GM12878 (cell line): ENCODE data around the gene TRAP1. TPM values are rescaled to one million over a fixed set of nuclear protein-coding genes. Genes with fewer than 3 reads are reported as not detected.

Experiments used
- ATAC-seq: fragments of 200-7000 bp; cut with Tn5 transposase; 3 replicates; pipeline ENCODE4 v1.9.1; 2020; ENCODE audit warnings: mild to moderate bottlenecking, moderate library complexity
- BruUV-seq: library from RNA; stranded (reverse); fragments of 400-500 nt; replicated peaks from 2 replicates; lab custom pipeline; 2021; lab: Mats Ljungman, UMichigan
- CTCF ChIA-PET: fragments of 300-600 bp; sonication (Branson Sonifier 250); formaldehyde crosslinking; extraction: SDS; loops from one replicate; lab custom pipeline; 2021; ENCODE audit warnings: inconsistent platforms; lab: Yijun Ruan, JAX
- POLR2A ChIA-PET: fragments of 350-600 bp; formaldehyde crosslinking; extraction: SDS; loops from one replicate; lab custom pipeline; 2021; ENCODE audit warnings: inconsistent platforms; lab: Charles Lee
- RAD21 ChIA-PET: fragments of 300-600 bp; sonication (Branson Sonifier 250); formaldehyde crosslinking; loops from one replicate; lab custom pipeline; 2023; ENCODE audit warnings: antibody characterized with exemption; ENCODE audit not compliant: unreplicated experiment; lab: Charles Lee
- SMC1A ChIA-PET: fragments of 300-600 bp; sonication (Branson Sonifier 250); formaldehyde crosslinking; loops from one replicate; lab custom pipeline; 2023; ENCODE audit not compliant: unreplicated experiment, uncharacterized antibody; lab: Charles Lee
- DNase-seq: peaks from one replicate; pipeline ENCODE4 v3.0.0-alpha.2; 2011; ENCODE audit warnings: low read depth, low spot score
- FAIRE-seq: peaks from 3 replicates; lab custom pipeline; 2011; peaks lifted over from hg19 to GRCh38; lab: Jason Lieb, UNC
- H2AFZ ChIP-seq: 2 replicates; pipeline ENCODE4 v1.6.0; 2011; ENCODE audit warnings: low read depth, low read length, control low read depth; ENCODE audit not compliant: control insufficient read depth
- H3K27ac ChIP-seq: 2 replicates; pipeline ENCODE4 v1.5.1; 2011; ENCODE audit warnings: control low read depth; ENCODE audit not compliant: control insufficient read depth, insufficient read depth
- H3K27me3 ChIP-seq, 2 experiments: replicated peaks in 1 of 2; 2 replicates each; pipeline versions ENCODE4 v1.6.0 to v1.6.1; 2011; ENCODE audit warnings: low read length in 1 of 2; ENCODE audit not compliant: control insufficient read depth in 2 of 2, insufficient read depth in 2 of 2
- H3K36me3 ChIP-seq, 2 experiments: 2 replicates each; pipeline ENCODE4 v1.5.1; 2011; ENCODE audit warnings: low read length in 1 of 2; ENCODE audit not compliant: control insufficient read depth in 2 of 2, insufficient read depth in 2 of 2
- H3K4me1 ChIP-seq: 2 replicates; pipeline ENCODE4 v1.6.1; 2011; ENCODE audit warnings: mild to moderate bottlenecking, low read length, moderate library complexity, mixed read lengths; ENCODE audit not compliant: control insufficient read depth, insufficient read depth
- H3K4me2 ChIP-seq: 2 replicates; pipeline ENCODE4 v1.6.0; 2011; ENCODE audit warnings: control low read depth; ENCODE audit not compliant: control insufficient read depth, insufficient read depth
- H3K4me3 ChIP-seq: fragments of 200-600 bp; sonication (generic); 2 replicates; pipeline ENCODE4 v1.5.1; 2016
- H3K79me2 ChIP-seq: 2 replicates; pipeline ENCODE4 v1.6.0; 2011; ENCODE audit warnings: low read length; ENCODE audit not compliant: control insufficient read depth, insufficient read depth
- H3K9ac ChIP-seq: 2 replicates; pipeline ENCODE4 v1.8.0; 2011; ENCODE audit warnings: low read length, control low read depth, mixed read lengths; ENCODE audit not compliant: control insufficient read depth, insufficient read depth
- H3K9me3 ChIP-seq: replicated peaks from 3 replicates; pipeline ENCODE4 v1.5.1; 2011; ENCODE audit warnings: mild to moderate bottlenecking, low read length; ENCODE audit not compliant: control insufficient read depth, insufficient read depth
- H4K20me1 ChIP-seq: 2 replicates; pipeline ENCODE4 v1.6.0; 2011; ENCODE audit not compliant: control insufficient read depth, insufficient read depth
- ASH2L ChIP-seq: fragments of 300-600, 200-600 bp; sonication (generic); IDR thresholded peaks from 2 replicates; pipeline ENCODE4 v1.6.1; 2017; ENCODE audit warnings: low read depth, mild to moderate bottlenecking, borderline replicate concordance
- BMI1 ChIP-seq: fragments of 450-650 bp; IDR thresholded peaks from 2 replicates; pipeline ENCODE4 v1.6.1; 2016; ENCODE audit warnings: mild to moderate bottlenecking, moderate library complexity, borderline replicate concordance
- CBFB ChIP-seq: IDR thresholded peaks from 2 replicates; pipeline ENCODE4 v1.6.1; 2016; ENCODE audit warnings: antibody characterized with exemption, low read depth
- CBX3 ChIP-seq: fragments of 200-600 bp; sonication (generic); IDR thresholded peaks from 2 replicates; pipeline ENCODE4 v1.6.1; 2016; ENCODE audit warnings: low read depth, borderline replicate concordance
- CBX5 ChIP-seq: sonication (generic); IDR thresholded peaks from 2 replicates; pipeline ENCODE4 v1.6.1; 2016; ENCODE audit warnings: low read depth, moderate library complexity, mild to moderate bottlenecking, inconsistent platforms
- CREB1 ChIP-seq: IDR thresholded peaks from 2 replicates; pipeline ENCODE4 v1.6.1; 2012; ENCODE audit warnings: low read depth, mild to moderate bottlenecking, inconsistent platforms
- CTCF ChIP-seq, 3 experiments: IDR thresholded peaks in 2 of 3; conservative IDR thresholded peaks in 1 of 3; 2 replicates each; pipeline ENCODE4 v1.5.1; 2011; ENCODE audit warnings: low read depth in 3 of 3, low read length in 3 of 3, mild to moderate bottlenecking in 3 of 3, control low read depth in 2 of 3, moderate library complexity in 2 of 3, inconsistent platforms in 1 of 3, mixed read lengths in 1 of 3; ENCODE audit not compliant: control insufficient read depth in 2 of 3, insufficient read depth in 1 of 3; ENCODE audit errors: extremely low read depth in 1 of 3
- EP300 ChIP-seq, 2 experiments: fragments of 150-350 bp in 1 of 2; IDR thresholded peaks; 2 replicates each; pipeline ENCODE4 v1.6.1; 2011 to 2012; ENCODE audit warnings: low read depth in 2 of 2, low read length in 2 of 2, borderline replicate concordance in 1 of 2, improper control_type of control experiment in 1 of 2, inconsistent platforms in 1 of 2; ENCODE audit not compliant: control insufficient read depth in 1 of 2
- MEF2B ChIP-seq: fragments of 450-650 bp; IDR thresholded peaks from 2 replicates; pipeline ENCODE4 v1.6.1; 2018; ENCODE audit warnings: mild to moderate bottlenecking, moderate library complexity; ENCODE audit not compliant: partially characterized antibody, poor library complexity, severe bottlenecking
- NR2C1 ChIP-seq: fragments of 450-650 bp; IDR thresholded peaks from 2 replicates; pipeline ENCODE4 v1.6.1; 2017; ENCODE audit warnings: antibody characterized with exemption, mild to moderate bottlenecking, moderate library complexity
- RUNX3 ChIP-seq: IDR thresholded peaks from 2 replicates; pipeline ENCODE4 v1.6.1; 2012; ENCODE audit warnings: low read length, inconsistent platforms
- SIX5 ChIP-seq: IDR thresholded peaks from 2 replicates; pipeline ENCODE4 v1.6.1; 2011; ENCODE audit warnings: mild to moderate bottlenecking, low read depth, low read length, moderate library complexity; ENCODE audit not compliant: severe bottlenecking
- YBX1 ChIP-seq: fragments of 450-650 bp; IDR thresholded peaks from 2 replicates; pipeline ENCODE4 v1.6.1; 2016; ENCODE audit warnings: antibody characterized with exemption
- ZBED1 ChIP-seq: IDR thresholded peaks from 2 replicates; pipeline ENCODE4 v1.6.1; 2016; ENCODE audit warnings: borderline replicate concordance
- ZNF217 ChIP-seq: fragments of 450-650 bp; IDR thresholded peaks from 2 replicates; pipeline ENCODE4 v1.6.1; 2017; ENCODE audit warnings: antibody characterized with exemption, mild to moderate bottlenecking
- ZNF274 ChIP-seq: IDR thresholded peaks from one replicate; pipeline ENCODE4 v1.8.0; 2011; ENCODE audit not compliant: insufficient read length, insufficient read depth
- ZNF384 ChIP-seq: IDR thresholded peaks from 2 replicates; pipeline ENCODE4 v1.6.1; 2012; ENCODE audit warnings: low read depth, mild to moderate bottlenecking, low read length, improper control_type of control experiment, borderline replicate concordance
- ZNF687 ChIP-seq: fragments of 450-650 bp; IDR thresholded peaks from 2 replicates; pipeline ENCODE4 v1.6.1; 2017; ENCODE audit warnings: mild to moderate bottlenecking, moderate library complexity
- WGBS: methylation state at CpG from one replicate; pipeline ENCODE4 v1.1.6; 2016; ENCODE audit warnings: low lambda C conversion rate; ENCODE audit not compliant: insufficient replicate concordance, insufficient coverage; ENCODE audit errors: missing lambda C conversion rate; 5-methylcytosine and 5-hydroxymethylcytosine counted together
- in situ Hi-C: fragments of 300-500 bp; cut with MboI; formaldehyde crosslinking; loops from 9 replicates; pipeline ENCODE4 v1.14.3; 2018; ENCODE audit warnings: mixed read lengths
- intact Hi-C: fragments of 100-400 bp; cut with micrococcal nuclease; formaldehyde crosslinking; loops from one replicate; pipeline ENCODE4 v1.14.2; 2022; ENCODE audit not compliant: unreplicated experiment
- polyA plus RNA-seq, 11 experiments: library from polyadenylated mRNA; depleted of rRNA in 4 of 11; unstranded in 6 of 11; stranded (reverse) in 5 of 11; fragments of >200 nt; fragmentation: Nextera tagmentation in 4 of 11; fragmentation: Illumina TruSeq in 1 of 11; extraction: Ambion mirVana in 4 of 11; extraction: Trizol in 1 of 11; gene quantifications; 1 replicate in 1 of 11; 2 replicates in 10 of 11; pipeline versions ENCODE4 v1.2.1 to v1.2.3, GENCODE V29; 2011 to 2016; ENCODE audit warnings: inconsistent platforms in 2 of 11, missing spikeins in 2 of 11, low read depth in 1 of 11
- total RNA-seq, 4 experiments: library from RNA; depleted of rRNA in 3 of 4; stranded (reverse); fragments of >200 nt in 3 of 4; fragmentation: Illumina TruSeq in 1 of 4; extraction: Trizol in 1 of 4; gene quantifications; 2 replicates each; pipeline versions ENCODE4 v1.2.1 to v1.2.3, GENCODE V29; 2013 to 2021

Gene TRAP1
- total and polyA plus RNA-seq, 10 of the 15 experiments (the other 5 are each of a cell fraction or from before 2014, with no cell fraction given), result 16.3 to 442 (median 241) TPM

- ATAC-seq, result no peak
- in situ Hi-C loops, result no loop called here
- no peak overlapping the region for H3K4me2 ChIP-seq
- TF ChIP-seq ZNF274 (no peak), SIX5 (no peak), ZNF217 (no peak), ZNF384 (no peak), ZNF687 (no peak), NR2C1 (no peak), CREB1 (no peak), ASH2L (no peak), CTCF (IDR thresholded peaks at IDR 0.05 in 2 of 3, conservative IDR thresholded peaks at IDR 0.05 in 1 of 3; ENCODE audit: control insufficient read depth in 2 of 3, extremely low read depth in 1 of 3, insufficient read depth in 1 of 3, low read depth in 3 of 3, low read length in 3 of 3) (no peak), MEF2B (no peak), BMI1 (no peak), EP300 (IDR thresholded peaks at IDR 0.05; ENCODE audit: borderline replicate concordance in 1 of 2, control insufficient read depth in 1 of 2, low read depth in 2 of 2, low read length in 2 of 2) (no peak), YBX1 (no peak), RUNX3 (no peak), CBX3 (no peak), CBX5 (no peak), CBFB (no peak), ZBED1 (no peak)
Measured at GRCh38 chr16:3730161-3731125, 13.1 kb upstream of the TRAP1 start.

More at GRCh38 chr16:3730161-3731125, 13.1 kb upstream of the TRAP1 start:
- POLR2A ChIA-PET, result no interaction called here
- Histone ChIP-seq H3K27ac (no peak overlapping the region), H3K27me3 (no peaks in the 10 kb centered on the region), H3K4me1 (no peaks in the 10 kb centered on the region), H4K20me1 (no peaks in the 10 kb centered on the region), H3K4me3 (no peak overlapping the region), H3K9ac (no peak overlapping the region), H3K79me2 (no peaks in the 10 kb centered on the region), H3K36me3 (peaks cover 12 to 52% of the 10 kb centered on the region in 2 experiments), H3K9me3 (no peaks in the 10 kb centered on the region), H2AFZ (no peak overlapping the region)
- FAIRE-seq, result no peak
- intact Hi-C loops, result no loop called here
- no peak for DNase-seq
- CTCF ChIA-PET, result interaction anchor here (0.6 kb wide), 1 partner anchor 203 kb away, joined by 3 read pairs; no protein-coding TSS in a partner anchor
- no TSS peak for BruUV-seq
- RAD21 ChIA-PET, result no interaction called here
- 97% methylated on average over 24 of the region's 24 CpGs for WGBS
- SMC1A ChIA-PET, result no interaction called here
